SU-DHL-6 (cell line): Measurements from ENCODE around the gene MYLK.

Source experiments
- EZH2phosphoT487 ChIP-seq: fragments of 200-600 bp; sonication (generic), shearing (Covaris generic); conservative IDR thresholded peaks from 2 replicates; pipeline ENCODE4 v1.6.1; 2018; ENCODE audit warnings: mild to moderate bottlenecking, antibody characterized with exemption, low read length, moderate library complexity, mixed read lengths
- TF ChIP-seq, protein P1 (sequence below): fragments of 200-600 bp; sonication (generic); IDR thresholded peaks from one replicate; pipeline ENCODE4 v1.5.1; 2017; ENCODE audit warnings: antibody characterized with exemption, mild to moderate bottlenecking, low read length, moderate library complexity; ENCODE audit not compliant: insufficient read depth, poor library complexity, severe bottlenecking

DNA sequence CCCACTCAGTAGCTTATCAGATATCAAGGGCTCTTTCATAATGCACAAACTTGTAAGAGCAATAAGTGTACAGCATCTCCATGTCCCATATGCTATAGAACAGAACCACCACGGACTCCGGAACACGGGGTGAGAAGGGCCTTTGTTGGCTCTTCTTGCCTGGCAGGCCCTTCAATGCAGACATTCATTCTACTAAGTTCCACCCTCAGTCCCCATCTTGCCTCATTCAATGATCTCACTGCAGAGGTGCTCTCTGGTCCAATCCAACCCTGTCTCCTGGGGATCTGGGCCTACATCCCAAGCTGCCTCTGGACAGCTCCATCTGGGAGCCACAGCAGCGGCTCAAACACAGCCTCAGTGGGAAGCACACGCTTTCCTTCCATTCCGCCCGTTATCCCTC, 316.1 kb downstream of the MYLK start:
- TF ChIP-seq, protein P1, sequence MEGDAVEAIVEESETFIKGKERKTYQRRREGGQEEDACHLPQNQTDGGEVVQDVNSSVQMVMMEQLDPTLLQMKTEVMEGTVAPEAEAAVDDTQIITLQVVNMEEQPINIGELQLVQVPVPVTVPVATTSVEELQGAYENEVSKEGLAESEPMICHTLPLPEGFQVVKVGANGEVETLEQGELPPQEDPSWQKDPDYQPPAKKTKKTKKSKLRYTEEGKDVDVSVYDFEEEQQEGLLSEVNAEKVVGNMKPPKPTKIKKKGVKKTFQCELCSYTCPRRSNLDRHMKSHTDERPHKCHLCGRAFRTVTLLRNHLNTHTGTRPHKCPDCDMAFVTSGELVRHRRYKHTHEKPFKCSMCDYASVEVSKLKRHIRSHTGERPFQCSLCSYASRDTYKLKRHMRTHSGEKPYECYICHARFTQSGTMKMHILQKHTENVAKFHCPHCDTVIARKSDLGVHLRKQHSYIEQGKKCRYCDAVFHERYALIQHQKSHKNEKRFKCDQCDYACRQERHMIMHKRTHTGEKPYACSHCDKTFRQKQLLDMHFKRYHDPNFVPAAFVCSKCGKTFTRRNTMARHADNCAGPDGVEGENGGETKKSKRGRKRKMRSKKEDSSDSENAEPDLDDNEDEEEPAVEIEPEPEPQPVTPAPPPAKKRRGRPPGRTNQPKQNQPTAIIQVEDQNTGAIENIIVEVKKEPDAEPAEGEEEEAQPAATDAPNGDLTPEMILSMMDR = no peak
- no peak for TF ChIP-seq EZH2phosphoT487
